NCI-H2196 (cell line): ENCODE results near the gene TPBGL.

ENCODE experiments used
- DNase-seq: peaks from one replicate; lab custom pipeline; 2025; ENCODE audit not compliant: unreplicated experiment; lab: John Stamatoyannopoulos, UW

The TPBGL gene

DNA sequence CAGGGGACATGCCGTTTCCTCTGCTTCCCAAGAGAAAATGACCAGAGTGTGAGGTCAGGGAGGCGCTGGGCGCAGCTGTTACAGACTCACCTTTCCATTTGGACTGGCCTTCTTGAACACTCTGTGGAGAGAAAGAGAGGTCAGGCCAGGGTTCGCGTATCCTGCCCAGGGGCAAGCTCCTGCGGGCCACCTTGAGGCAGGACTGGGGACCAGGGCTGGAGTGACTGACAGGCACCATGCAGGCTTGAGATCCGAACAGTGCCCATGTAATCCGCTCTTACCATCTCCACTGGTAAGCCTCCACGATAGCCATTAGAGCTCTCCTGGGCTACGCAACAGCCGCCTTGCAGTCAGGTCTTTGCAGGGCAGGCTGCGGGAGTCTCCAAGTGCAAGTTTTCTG, 49.3 kb downstream of the TPBGL start:
- no peak for DNase-seq

DNA sequence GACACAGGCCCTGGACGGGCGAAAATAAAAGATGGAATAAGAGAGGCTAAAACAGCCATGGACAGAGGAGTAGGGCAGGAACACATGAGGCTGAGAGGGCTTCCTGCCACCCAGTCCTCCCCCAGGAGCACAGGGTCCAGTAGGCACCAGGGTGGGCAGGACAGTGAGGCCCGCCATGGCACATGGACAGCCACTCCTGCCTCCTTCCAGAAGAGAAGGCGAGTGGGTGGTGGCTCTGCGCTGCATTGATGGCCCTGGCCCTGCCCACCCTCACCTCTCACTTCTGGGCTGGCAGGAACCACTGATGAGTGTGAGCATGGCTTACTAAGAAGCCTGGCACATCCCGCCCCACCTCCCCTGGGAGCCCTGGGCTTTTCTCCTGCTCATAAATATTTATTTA, 51.2 kb downstream of the TPBGL start:
- DNase-seq: no peak

DNA sequence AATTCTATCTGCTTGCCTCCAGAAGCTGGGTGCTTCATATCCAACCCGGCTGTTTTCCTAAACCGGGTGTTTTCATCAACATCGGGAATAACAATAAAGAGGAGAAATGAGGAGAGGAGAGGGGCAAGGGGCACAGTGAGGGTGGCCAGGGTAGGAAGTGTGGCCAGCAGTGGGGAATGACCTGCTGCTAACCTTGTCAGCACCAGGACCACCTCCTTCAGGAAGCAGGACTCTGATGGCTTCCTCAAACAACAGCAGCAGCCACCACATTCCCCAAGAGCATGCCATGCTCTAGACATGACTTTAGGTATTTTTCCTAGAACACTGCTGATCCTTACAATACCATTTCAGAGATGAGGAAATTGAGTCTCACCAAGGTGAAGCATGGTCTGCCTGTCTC, 52.4 kb downstream of the TPBGL start:
- no peak for DNase-seq
